IMR-90 (cell line): Measurements from ENCODE around the gene USP5. TPM values are rescaled to one million over a fixed set of nuclear protein-coding genes. Genes with fewer than 3 reads are reported as not detected.

Experiments
- ATAC-seq: fragments of 200-7000 bp; cut with Tn5 transposase; 2 replicates; pipeline ENCODE4 v1.9.1; 2020; ENCODE audit warnings: low read depth, mild to moderate bottlenecking, moderate library complexity
- BruUV-seq: library from RNA; stranded (reverse); fragments of 400-500 nt; replicated peaks from 2 replicates; lab custom pipeline; 2021; lab: Mats Ljungman, UMichigan
- CTCF ChIA-PET: fragments of 300-600 bp; formaldehyde crosslinking; extraction: SDS; loops from one replicate; lab custom pipeline; 2021; ENCODE audit warnings: antibody characterized with exemption; lab: Yijun Ruan, JAX
- POLR2A ChIA-PET: fragments of 300-600 bp; sonication (Branson Sonifier 250); formaldehyde crosslinking; loops from one replicate; lab custom pipeline; 2022; ENCODE audit warnings: antibody characterized with exemption; ENCODE audit not compliant: unreplicated experiment; lab: Charles Lee
- DNase-seq: peaks from one replicate; pipeline ENCODE4 v3.0.0; 2013
- H2AFZ ChIP-seq: replicated peaks from 2 replicates; pipeline ENCODE3; 2013; ENCODE audit warnings: low read length, mild to moderate bottlenecking; ENCODE audit not compliant: poor library complexity
- H2AK5ac ChIP-seq: 2 replicates; pipeline ENCODE4 v1.6.1; 2013; ENCODE audit warnings: low read depth, low read length, inconsistent platforms
- H2AK9ac ChIP-seq: replicated peaks from 2 replicates; pipeline ENCODE3; 2013; ENCODE audit warnings: mild to moderate bottlenecking, low read depth, low read length, moderate library complexity; ENCODE audit not compliant: poor library complexity
- H2BK120ac ChIP-seq: 2 replicates; pipeline ENCODE4 v1.6.1; 2013; ENCODE audit warnings: low read depth, low read length, inconsistent platforms
- H2BK15ac ChIP-seq: 3 replicates; pipeline ENCODE4 v1.6.1; 2013; ENCODE audit warnings: low read depth, low read length, inconsistent platforms
- H2BK20ac ChIP-seq: 2 replicates; pipeline ENCODE4 v1.6.1; 2013; ENCODE audit warnings: low read depth, mild to moderate bottlenecking, inconsistent platforms, low read length, moderate library complexity
- H2BK5ac ChIP-seq: 2 replicates; pipeline ENCODE4 v1.6.1; 2013; ENCODE audit warnings: mild to moderate bottlenecking, low read depth, low read length, inconsistent platforms; ENCODE audit not compliant: poor library complexity, severe bottlenecking
- H3K14ac ChIP-seq: replicated peaks from 2 replicates; pipeline ENCODE4 v1.6.1; 2013; ENCODE audit warnings: low read depth, low read length, inconsistent platforms
- H3K18ac ChIP-seq: 2 replicates; pipeline ENCODE4 v1.6.1; 2013; ENCODE audit warnings: low read depth, low read length, control low read depth
- H3K23ac ChIP-seq: 2 replicates; pipeline ENCODE4 v1.6.1; 2013; ENCODE audit warnings: low read depth, low read length, inconsistent platforms
- H3K27ac ChIP-seq: 2 replicates; pipeline ENCODE4 v1.5.1; 2013; ENCODE audit warnings: mild to moderate bottlenecking, control low read depth, low read length; ENCODE audit not compliant: insufficient read depth
- H3K27me3 ChIP-seq: 2 replicates; pipeline ENCODE4 v1.6.1; 2013; ENCODE audit warnings: low read length; ENCODE audit not compliant: control insufficient read depth, insufficient read depth
- H3K36me3 ChIP-seq: 2 replicates; pipeline ENCODE4 v1.6.1; 2013; ENCODE audit warnings: low read length, mixed read lengths; ENCODE audit not compliant: control insufficient read depth, insufficient read depth
- H3K4ac ChIP-seq: 2 replicates; pipeline ENCODE4 v1.6.1; 2013; ENCODE audit warnings: low read depth, low read length, inconsistent platforms
- H3K4me1 ChIP-seq: 2 replicates; pipeline ENCODE4 v1.6.1; 2013; ENCODE audit warnings: low read length, mixed read lengths; ENCODE audit not compliant: control insufficient read depth, insufficient read depth
- H3K4me2 ChIP-seq: 2 replicates; pipeline ENCODE4 v1.6.1; 2013; ENCODE audit warnings: low read depth, mild to moderate bottlenecking, control low read depth, low read length, moderate library complexity
- H3K4me3 ChIP-seq: 2 replicates; pipeline ENCODE4 v1.5.1; 2013; ENCODE audit warnings: low read depth, mild to moderate bottlenecking, control low read depth, low read length, moderate library complexity; ENCODE audit not compliant: insufficient read depth
- H3K56ac ChIP-seq: 2 replicates; pipeline ENCODE4 v1.6.1; 2013; ENCODE audit warnings: low read length, inconsistent platforms; ENCODE audit not compliant: insufficient read depth; ENCODE audit errors: extremely low read depth
- H3K79me1 ChIP-seq, 2 experiments: 2 replicates each; pipeline ENCODE4 v1.6.1; 2013; ENCODE audit warnings: low read length in 2 of 2, inconsistent platforms in 1 of 2, low read depth in 1 of 2
- H3K9ac ChIP-seq: 2 replicates; pipeline ENCODE4 v1.6.1; 2013; ENCODE audit warnings: low read depth, low read length, control low read depth
- H3K9me1 ChIP-seq: 2 replicates; pipeline ENCODE4 v1.6.1; 2013; ENCODE audit warnings: low read length, inconsistent platforms; ENCODE audit not compliant: insufficient read depth
- H3K9me3 ChIP-seq: 2 replicates; pipeline ENCODE4 v1.6.1; 2013; ENCODE audit warnings: low read length; ENCODE audit not compliant: control insufficient read depth, insufficient read depth
- H4K20me1 ChIP-seq: 2 replicates; pipeline ENCODE4 v1.6.1; 2013; ENCODE audit warnings: low read length, inconsistent platforms; ENCODE audit not compliant: insufficient read depth
- H4K5ac ChIP-seq: 2 replicates; pipeline ENCODE4 v1.6.1; 2013; ENCODE audit warnings: mild to moderate bottlenecking, low read depth, low read length, control low read depth
- H4K8ac ChIP-seq, 2 experiments: 2 replicates each; pipeline ENCODE4 v1.6.1; 2013; ENCODE audit warnings: low read depth in 2 of 2, low read length in 2 of 2, control low read depth in 1 of 2, inconsistent platforms in 1 of 2
- H4K91ac ChIP-seq: 2 replicates; pipeline ENCODE4 v1.6.1; 2013; ENCODE audit warnings: low read depth, low read length, inconsistent platforms; ENCODE audit not compliant: insufficient read depth
- CHD1 ChIP-seq: IDR thresholded peaks from 2 replicates; pipeline ENCODE4 v1.6.1; 2012; ENCODE audit warnings: low read depth, low read length, improper control_type of control experiment
- FOS ChIP-seq: fragments of 150-350 bp; IDR thresholded peaks from 2 replicates; pipeline ENCODE4 v1.6.1; 2016; ENCODE audit warnings: low read depth, low read length
- WGBS, 2 experiments: methylation state at CpG; one replicate each; pipeline versions ENCODE4 v1.1.5 to v1.1.7; 2013; ENCODE audit warnings: missing lambda C conversion rate in 2 of 2; ENCODE audit not compliant: insufficient read length in 1 of 2; ENCODE audit errors: extremely low coverage in 2 of 2; 5-methylcytosine and 5-hydroxymethylcytosine counted together
- dilution Hi-C: fragments of 300-500 bp; cut with HindIII; formaldehyde crosslinking; loops from one replicate; pipeline ENCODE4 v1.14.3; 2018; ENCODE audit warnings: low sequenced_read_pairs; ENCODE audit not compliant: unreplicated experiment
- in situ Hi-C: fragments of 300-500 bp; cut with MboI; formaldehyde crosslinking; loops from 3 replicates; pipeline ENCODE4 v1.14.3; 2019; ENCODE audit warnings: low sequenced_read_pairs, inconsistent platforms, mixed read lengths
- intact Hi-C: fragments of 100-400 bp; cut with micrococcal nuclease; formaldehyde crosslinking; loops from 2 replicates; pipeline ENCODE4 v1.10.0; 2022
- polyA plus RNA-seq, 3 experiments: library from polyadenylated mRNA; depleted of rRNA; stranded (reverse); fragments of >200 nt; gene quantifications; 2 replicates each; pipeline ENCODE4 v1.2.3, GENCODE V29; 2012; ENCODE audit warnings: low replicate concordance in 1 of 3
- total RNA-seq: library from RNA; depleted of rRNA; stranded (reverse); fragments of >200 nt; gene quantifications from 2 replicates; pipeline ENCODE4 v1.2.3, GENCODE V29; 2012
- TF ChIP-seq, protein P1 (sequence below): fragments of 150-350 bp; IDR thresholded peaks from 2 replicates; pipeline ENCODE4 v1.6.1; 2016; ENCODE audit warnings: low read depth, mild to moderate bottlenecking, low read length, moderate library complexity, borderline replicate concordance

The USP5 gene
- total and polyA plus RNA-seq, 2 of the 4 experiments (the other 2 are of a cell fraction): 69.7 to 125 TPM

DNA sequence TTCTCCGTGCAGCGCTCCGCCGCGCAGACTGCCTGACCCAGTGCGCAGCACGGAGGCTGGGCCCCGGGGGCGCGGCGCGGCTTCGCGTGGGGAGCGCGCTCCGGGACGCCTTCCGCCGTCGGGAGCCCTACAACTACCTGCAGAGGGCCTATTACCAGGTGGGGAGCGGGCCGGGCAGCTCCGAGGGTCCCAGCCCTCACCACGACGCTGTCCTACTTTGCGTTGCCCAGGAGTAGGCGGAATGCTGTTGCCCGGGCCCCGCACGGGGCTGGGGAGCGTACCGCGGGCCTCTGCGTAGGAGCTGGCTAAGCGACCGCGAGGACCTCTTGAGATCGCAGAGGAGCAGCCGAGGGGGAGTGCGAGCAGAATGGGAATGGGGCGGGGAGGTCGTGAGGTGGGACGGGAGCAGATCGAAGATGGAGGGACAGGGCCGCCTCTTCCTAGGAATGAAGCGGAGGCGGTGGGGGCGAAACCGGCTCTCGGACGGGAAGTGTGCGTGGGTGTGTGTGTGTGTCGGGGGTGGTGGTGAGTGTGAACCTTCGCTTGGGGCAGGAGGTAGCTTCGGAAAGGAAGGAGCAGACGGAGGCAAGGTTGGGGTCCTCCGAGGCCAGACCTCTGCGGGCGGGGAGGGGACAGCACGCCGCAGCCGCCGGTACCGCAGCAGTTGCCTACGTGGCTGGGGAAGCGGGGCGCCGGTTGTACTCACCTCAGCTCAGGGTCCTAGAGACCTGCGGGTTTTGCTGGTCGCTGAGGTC is 23.0 kb upstream of the USP5 start:
- dilution Hi-C loops (no loop called here), in situ Hi-C loops (loop anchor here (5.0 to 10.0 kb wide), 2 partner anchors 77 to 214 kb away; partner anchors contain the start of gene MLF2), intact Hi-C loops (loop anchor here (5.0 kb wide), 1 partner anchor 142 kb away; the partner anchor contains the start of gene ZNF384)
- peak overlapping the region; percentile 92 for H2AFZ ChIP-seq
- H2BK15ac ChIP-seq: 0 out of 3 replicates have a peak overlapping the region, but pooled peaks have one; percentile 47
- H3K9me3 ChIP-seq: no peaks in the 10 kb centered on the region
- H3K36me3 ChIP-seq: peaks cover 28% of the 10 kb centered on the region
- peak overlapping the region; percentile 91 for H3K56ac ChIP-seq
- no peaks in the 10 kb centered on the region for H3K27me3 ChIP-seq
- ChIA-PET CTCF (no interaction called here), POLR2A (interaction anchor here (0.6 to 1.4 kb wide), 4 partner anchors 22 to 103 kb away, joined by 3 to 5 read pairs (median 4); partner anchors contain the start of genes CDCA3 and TPI1)
- H2AK9ac ChIP-seq: peak overlapping the region; percentile 92
- H3K4me1 ChIP-seq: peaks cover 15% of the 10 kb centered on the region
- peak overlapping the region; percentile 97 for H3K23ac ChIP-seq
- peaks cover 9% of the 10 kb centered on the region for H4K20me1 ChIP-seq
- H3K79me1 ChIP-seq: peaks cover 13 to 72% of the 10 kb centered on the region in 2 experiments
- no TSS peak for BruUV-seq
- H4K91ac ChIP-seq: peak overlapping the region; percentile 95
- H2AK5ac ChIP-seq: peak overlapping the region; percentile 94
- peak overlapping the region; percentile 85 for H3K4me2 ChIP-seq
- peaks cover 6% of the 10 kb centered on the region for H3K9me1 ChIP-seq
- H3K9ac ChIP-seq: peak overlapping the region; percentile 92
- H2BK5ac ChIP-seq: peak overlapping the region; percentile 89
- H3K14ac ChIP-seq: peak overlapping the region; percentile 99
- H3K4ac ChIP-seq: peak overlapping the region; percentile 97
- H4K8ac ChIP-seq: peak overlapping the region; percentile 78 to 97
- peak overlapping the region; percentile 70 for H2BK120ac ChIP-seq
- H4K5ac ChIP-seq: peak overlapping the region; percentile 88
- ATAC-seq (peak; percentile 35), DNase-seq (peak; percentile 50)
- H3K4me3 ChIP-seq: peak overlapping the region; percentile 91
- H2BK20ac ChIP-seq: peak overlapping the region; percentile 49; the same call in 1 of the 2 replicates
- TF ChIP-seq FOS (no peak), CHD1 (no peak)
- TF ChIP-seq, protein P1, sequence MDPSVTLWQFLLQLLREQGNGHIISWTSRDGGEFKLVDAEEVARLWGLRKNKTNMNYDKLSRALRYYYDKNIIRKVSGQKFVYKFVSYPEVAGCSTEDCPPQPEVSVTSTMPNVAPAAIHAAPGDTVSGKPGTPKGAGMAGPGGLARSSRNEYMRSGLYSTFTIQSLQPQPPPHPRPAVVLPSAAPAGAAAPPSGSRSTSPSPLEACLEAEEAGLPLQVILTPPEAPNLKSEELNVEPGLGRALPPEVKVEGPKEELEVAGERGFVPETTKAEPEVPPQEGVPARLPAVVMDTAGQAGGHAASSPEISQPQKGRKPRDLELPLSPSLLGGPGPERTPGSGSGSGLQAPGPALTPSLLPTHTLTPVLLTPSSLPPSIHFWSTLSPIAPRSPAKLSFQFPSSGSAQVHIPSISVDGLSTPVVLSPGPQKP: no peak
- H3K18ac ChIP-seq: peak overlapping the region; percentile 87
- peak overlapping the region; percentile 96 for H3K27ac ChIP-seq
- 0% methylated on average over 52 of the region's 71 CpGs; no CpG with 5 or more reads in 1 of the 2 experiments for WGBS, 2 experiments
